Ascending aorta (tissue), 2 donors: ENCODE data around the gene TACC2. TPM values are rescaled to one million over a fixed set of nuclear protein-coding genes. Genes with fewer than 3 reads are reported as not detected.

Experiments
- DNase-seq, 2 donors: peaks; one replicate each; pipeline ENCODE4 v3.0.0-alpha.2; 2019; ENCODE audit warnings: low spot score in 2 of 2
- H3K27ac ChIP-seq, 2 donors: fragments of 200-600 bp; sonication (generic); one replicate each; pipeline ENCODE4 v1.5.1; 2016 to 2017; ENCODE audit warnings: mild to moderate bottlenecking in 1 of 2
- H3K27me3 ChIP-seq: fragments of 200-600 bp; sonication (generic); one replicate; pipeline ENCODE4 v1.5.1; 2017
- H3K36me3 ChIP-seq, 2 donors: fragments of 200-600 bp; sonication (generic); one replicate each; pipeline ENCODE4 v1.5.1; 2016
- H3K4me1 ChIP-seq, 2 donors: fragments of 200-600 bp; sonication (generic); one replicate each; pipeline ENCODE4 v1.5.1; 2016 to 2017; ENCODE audit warnings: mild to moderate bottlenecking in 1 of 2
- H3K4me3 ChIP-seq, 2 donors: fragments of 200-600 bp; sonication (generic); one replicate each; pipeline ENCODE4 v1.5.1; 2016 to 2017; ENCODE audit warnings: mild to moderate bottlenecking in 1 of 2
- H3K9me3 ChIP-seq, 2 donors: fragments of 200-600 bp; sonication (generic); one replicate each; pipeline ENCODE4 v1.5.1; 2016
- CTCF ChIP-seq, 3 experiments: fragments of 200-600 bp in 2 of 3; fragments of 450-650 bp in 1 of 3; sonication (generic) in 2 of 3; IDR thresholded peaks; one replicate each; pipeline ENCODE4 v1.5.1; 2016 to 2019; ENCODE audit warnings: antibody characterized with exemption in 3 of 3, mild to moderate bottlenecking in 1 of 3, moderate library complexity in 1 of 3
- intact Hi-C: fragments of 100-400 bp; cut with DNase I; formaldehyde crosslinking; loops from one replicate; pipeline ENCODE4 v1.15.1; 2023
- total RNA-seq: library from RNA; depleted of rRNA; stranded (reverse); fragments of >200 nt; gene quantifications from one replicate; pipeline ENCODE4 v1.1.0, GENCODE V29; 2016

TACC2 gene
- total RNA-seq, 1 donor from 2014 or later, result 69.1 TPM

GRCh38 chr10:122253605-122254004 is 264.6 kb downstream of the TACC2 start:
- no peaks in the 10 kb centered on the region for H3K9me3 ChIP-seq
- peaks cover 43 to 49% of the 10 kb centered on the region in 2 donors for H3K36me3 ChIP-seq
- intact Hi-C loops, result no loop called here
- TF ChIP-seq CTCF (IDR thresholded peaks at IDR 0.05), result no peak
- H3K4me3 ChIP-seq, result no peak overlapping the region
- H3K27me3 ChIP-seq, result no peaks in the 10 kb centered on the region
- H3K4me1 ChIP-seq, result no peaks in the 10 kb centered on the region
- H3K27ac ChIP-seq, result no peak overlapping the region
- DNase-seq, result no peak

- Histone ChIP-seq H3K27me3 (no peaks in the 10 kb centered on the region), H3K36me3 (peaks cover 32 to 37% of the 10 kb centered on the region in 2 donors), H3K27ac (no peak overlapping the region), H3K4me3 (no peak overlapping the region), H3K9me3 (no peaks in the 10 kb centered on the region), H3K4me1 (no peaks in the 10 kb centered on the region)
- intact Hi-C loops, result no loop called here
- no peak for TF ChIP-seq CTCF (IDR thresholded peaks at IDR 0.05)
- no peak for DNase-seq
Measured at GRCh38 chr10:122254831-122255230, 265.9 kb downstream of the TACC2 start.

GRCh38 chr10:122255509-122256301 is 266.7 kb downstream of the TACC2 start:
- H3K9me3 ChIP-seq, result no peaks in the 10 kb centered on the region
- no peak for TF ChIP-seq CTCF (IDR thresholded peaks at IDR 0.05)
- no peaks in the 10 kb centered on the region for H3K4me1 ChIP-seq
- DNase-seq, result no peak
- no peaks in the 10 kb centered on the region for H3K27me3 ChIP-seq
- H3K36me3 ChIP-seq, result peaks cover 25 to 31% of the 10 kb centered on the region in 2 donors
- intact Hi-C loops, result no loop called here
- no peak overlapping the region for H3K4me3 ChIP-seq
- H3K27ac ChIP-seq, result no peak overlapping the region

- no peak for TF ChIP-seq CTCF (IDR thresholded peaks at IDR 0.05)
- H3K27ac ChIP-seq, result no peak overlapping the region
- H3K9me3 ChIP-seq, result peaks cover 0 to 3% of the 10 kb centered on the region in 2 donors
- no peaks in the 10 kb centered on the region for H3K27me3 ChIP-seq
- DNase-seq, result no peak
- H3K4me1 ChIP-seq, result no peaks in the 10 kb centered on the region
- intact Hi-C loops, result no loop called here
- H3K4me3 ChIP-seq, result no peak overlapping the region
- peaks cover 19 to 31% of the 10 kb centered on the region in 2 donors for H3K36me3 ChIP-seq
Measured at GRCh38 chr10:122257041-122257440, 268.1 kb downstream of the TACC2 start.

- H3K27ac ChIP-seq, result no peak overlapping the region
- H3K27me3 ChIP-seq, result no peaks in the 10 kb centered on the region
- peaks cover 0 to 11% of the 10 kb centered on the region in 2 donors for H3K9me3 ChIP-seq
- H3K4me1 ChIP-seq, result no peaks in the 10 kb centered on the region
- peaks cover 12 to 31% of the 10 kb centered on the region in 2 donors for H3K36me3 ChIP-seq
- no peak for TF ChIP-seq CTCF (IDR thresholded peaks at IDR 0.05)
- DNase-seq, result no peak
- H3K4me3 ChIP-seq, result no peak overlapping the region
- intact Hi-C loops, result no loop called here
Measured at GRCh38 chr10:122258136-122259074, 269.4 kb downstream of the TACC2 start.
